Stimulated activated CD4-positive, alpha-beta T cell treated with anti-CD3 and anti-CD28 coated beads, TNF-alpha, amount 100 ng/mL, for 48 hours (primary cell): Measurements from ENCODE around the gene SKI.

Source experiments
- DNase-seq, 3 donors: peaks; one replicate each; pipeline ENCODE4 v3.0.0-alpha.2; 2020; ENCODE audit warnings: low read depth in 3 of 3

Gene SKI

DNA sequence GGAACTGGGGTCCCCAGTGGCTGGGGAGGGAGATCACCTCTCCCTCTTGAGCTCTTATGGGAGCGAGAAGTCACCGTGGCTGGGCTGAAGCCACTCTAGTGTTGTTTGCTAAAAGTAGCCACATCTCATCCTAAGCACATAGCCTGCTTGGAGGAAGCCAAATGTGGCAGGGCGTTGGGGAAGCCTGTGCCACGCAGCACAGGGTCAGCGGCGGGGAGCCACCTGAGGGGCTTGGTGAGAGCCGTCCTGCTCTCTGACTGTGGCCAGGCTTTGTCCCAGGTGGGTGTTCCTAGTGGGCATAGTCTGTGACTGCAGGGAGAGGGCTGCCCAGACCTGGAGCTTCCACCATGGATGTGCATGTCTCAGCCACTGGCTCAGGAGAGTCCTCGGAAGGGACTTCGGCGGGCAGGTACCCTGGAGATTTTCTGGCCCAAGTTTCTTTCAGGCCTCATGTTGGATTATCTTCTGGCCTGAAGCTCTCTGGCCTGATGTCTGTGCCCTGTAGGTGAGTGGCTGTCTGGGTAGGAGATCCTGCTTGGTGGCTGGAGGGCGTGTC, 124.3 kb downstream of the SKI start:
- DNase-seq = no peak

DNA sequence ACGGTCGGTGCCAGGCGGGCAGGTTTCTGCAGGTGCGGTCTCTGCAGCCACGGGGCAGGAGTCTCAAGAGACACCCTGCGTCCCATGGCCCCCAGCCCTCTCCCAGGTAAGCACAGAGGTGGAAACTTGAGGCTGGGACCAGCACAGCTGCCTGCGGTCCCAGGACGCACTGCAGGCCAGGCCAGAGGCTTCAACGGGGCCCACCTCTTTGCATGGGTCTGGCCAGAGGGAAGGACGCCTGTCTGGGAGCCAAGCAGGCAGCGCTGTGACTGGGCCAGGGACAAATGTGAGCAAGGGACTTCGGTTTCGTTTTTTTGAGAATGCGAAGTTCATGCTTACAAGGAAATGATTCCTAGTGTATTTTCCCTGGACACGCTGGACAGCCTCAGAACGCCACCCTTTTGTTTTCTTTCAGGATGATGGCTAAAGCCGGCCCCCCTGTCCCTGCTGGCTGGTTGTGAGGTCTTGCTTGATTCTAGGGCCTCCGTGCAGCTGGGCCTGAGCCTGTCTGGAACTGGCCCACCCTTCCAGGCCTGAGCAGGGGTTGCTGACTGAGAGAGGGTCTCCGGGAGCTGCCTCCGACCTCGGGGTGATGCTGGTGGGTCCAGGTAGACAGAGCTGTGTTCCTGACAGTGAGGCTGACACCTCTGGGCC, 124.9 kb downstream of the SKI start:
- DNase-seq = no peak

DNA sequence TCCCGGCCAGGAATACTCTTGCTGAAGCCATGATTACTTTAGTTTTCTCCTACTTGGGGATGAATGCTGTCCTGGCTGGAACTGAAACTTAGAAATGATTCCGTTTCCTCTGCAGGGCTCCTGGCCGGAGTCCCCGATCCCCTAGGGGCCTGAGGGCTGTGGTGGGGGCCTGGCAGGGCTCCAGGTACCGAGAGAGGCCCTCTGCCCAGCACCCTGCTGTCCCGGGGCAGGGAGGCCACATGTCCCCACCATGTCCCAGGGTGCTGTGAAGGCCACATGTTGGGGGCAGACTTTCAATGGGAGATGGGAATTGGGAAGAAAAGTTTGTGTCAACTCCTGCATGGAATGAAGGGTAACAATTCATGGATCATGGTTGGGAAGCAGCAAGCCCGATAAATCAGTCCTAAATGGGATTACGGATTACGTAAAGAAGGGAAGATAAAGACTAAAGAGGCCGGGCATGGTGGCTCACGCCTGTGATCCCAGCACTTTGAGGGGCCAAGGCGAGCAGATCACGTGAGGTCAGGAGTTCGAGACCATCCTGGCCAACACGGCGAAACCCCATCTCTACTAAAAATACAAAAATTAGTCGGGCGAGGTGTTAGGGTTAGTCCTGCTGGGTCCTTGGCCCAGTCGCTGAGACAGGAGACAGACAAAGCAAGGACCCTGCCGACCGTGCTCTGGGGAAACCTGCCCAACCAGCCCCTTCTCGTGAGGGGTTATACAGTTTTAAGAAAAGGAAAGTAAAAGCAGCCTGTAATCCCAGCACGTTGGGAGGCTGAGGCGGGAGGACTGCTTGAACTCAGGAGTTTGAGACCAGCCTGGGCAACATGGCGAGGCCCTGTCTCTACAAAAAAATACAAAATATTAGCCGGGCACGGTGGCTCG, 125.7 kb downstream of the SKI start:
- no peak for DNase-seq

DNA sequence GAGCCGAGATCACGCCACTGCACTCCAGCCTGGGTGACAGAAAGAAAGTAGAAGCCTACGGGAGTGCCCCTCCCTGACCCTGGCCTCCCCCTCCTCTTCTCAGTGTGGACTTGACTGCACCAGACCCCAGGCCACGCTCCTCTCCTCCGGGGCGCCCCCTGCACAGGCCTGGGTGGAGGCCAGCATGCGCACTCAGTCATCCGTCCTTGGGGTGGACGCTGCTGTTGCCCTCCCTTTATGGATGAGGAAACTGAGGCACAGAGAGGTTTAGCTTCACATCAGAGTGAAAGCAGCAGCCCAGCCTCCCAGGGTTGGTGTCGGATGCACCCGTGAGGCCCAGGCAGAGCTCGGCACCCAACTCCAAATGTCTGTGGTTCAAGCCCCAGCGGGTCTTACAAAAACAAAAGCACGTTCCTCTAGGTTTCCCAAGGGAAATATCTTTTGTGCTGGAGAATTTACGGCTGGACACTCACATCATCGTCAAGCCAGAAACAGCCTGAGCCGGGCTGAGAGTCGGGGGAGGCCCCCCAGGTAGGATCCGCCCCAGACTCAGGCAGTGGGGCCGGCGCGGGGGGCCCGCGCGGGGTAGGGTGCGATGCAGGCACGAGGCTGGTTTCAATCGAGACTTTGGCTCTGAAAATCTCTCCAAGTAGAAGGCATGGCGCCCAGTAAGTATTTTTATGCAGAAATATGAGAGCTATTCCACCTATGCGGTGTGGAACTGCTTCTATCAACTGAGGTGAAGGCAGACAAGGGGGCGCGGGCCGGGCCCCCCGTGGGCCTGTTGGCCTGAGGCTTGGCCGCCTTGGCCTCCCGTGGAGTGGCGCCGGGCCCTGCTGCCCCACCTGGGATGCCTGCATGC, 126.6 kb downstream of the SKI start:
- no peak for DNase-seq

DNA sequence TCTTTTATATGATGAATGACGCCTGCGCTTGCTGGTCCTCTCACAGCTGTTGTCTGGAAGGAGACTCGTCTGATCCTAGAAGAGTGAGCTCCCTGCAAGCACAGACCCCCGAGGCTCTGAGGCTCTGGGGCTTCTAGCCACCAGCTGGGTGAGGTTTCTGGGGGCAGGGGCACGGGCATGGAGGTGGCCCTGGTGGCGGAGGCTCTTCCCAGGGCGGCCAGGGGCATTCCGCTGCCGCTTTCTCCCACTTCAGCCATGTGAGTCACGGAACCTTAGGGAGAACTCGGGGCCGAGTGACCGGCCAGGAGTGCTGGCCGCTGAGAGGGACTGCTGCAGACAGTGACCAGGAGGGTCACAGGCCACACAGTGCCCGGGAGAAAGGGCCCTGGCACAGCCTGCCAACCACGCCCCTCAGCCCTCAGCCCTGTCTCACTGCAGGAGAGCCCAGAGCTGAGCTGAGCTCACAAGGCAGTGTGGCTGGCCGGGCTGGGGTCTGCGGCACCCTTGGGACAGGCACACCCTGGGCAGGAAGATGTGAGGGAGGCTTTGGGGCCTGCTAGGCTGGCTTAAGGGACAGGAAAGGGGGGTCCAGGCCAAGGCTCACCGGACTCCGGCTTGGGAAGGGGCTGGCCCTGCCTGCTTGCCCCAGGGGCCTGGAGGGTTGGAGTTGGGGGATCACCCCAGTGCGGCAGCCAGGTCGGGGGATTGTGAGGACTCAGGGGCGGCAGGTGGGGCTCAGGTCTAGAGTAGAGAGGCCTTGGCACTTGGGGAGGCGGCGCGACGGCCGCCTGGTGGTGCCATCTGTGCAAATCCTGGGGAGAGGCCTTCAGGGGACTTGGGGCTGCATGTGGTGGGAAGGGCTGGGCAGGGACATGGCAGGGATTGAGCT, 127.5 kb downstream of the SKI start:
- DNase-seq = no peak

DNA sequence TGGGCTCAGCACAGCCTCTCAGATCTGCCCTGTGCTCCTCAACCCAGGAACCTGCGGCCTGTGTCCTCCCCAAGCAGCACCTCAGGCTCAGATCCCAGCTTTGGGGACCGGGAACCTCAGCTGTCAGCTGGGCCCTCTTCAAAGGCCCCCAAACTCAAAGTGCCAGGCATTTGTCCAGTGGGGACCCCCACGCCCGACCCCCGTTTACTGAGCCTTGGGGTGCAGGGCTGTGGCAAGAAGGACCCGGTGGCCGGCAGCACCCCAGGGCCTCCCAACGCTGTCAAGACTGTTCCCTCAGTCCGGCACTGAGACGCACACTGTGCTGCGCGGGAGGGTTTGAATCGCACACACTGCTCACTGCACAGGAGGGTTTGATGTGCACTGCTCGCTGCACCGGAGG, 128.3 kb downstream of the SKI start:
- no peak for DNase-seq

DNA sequence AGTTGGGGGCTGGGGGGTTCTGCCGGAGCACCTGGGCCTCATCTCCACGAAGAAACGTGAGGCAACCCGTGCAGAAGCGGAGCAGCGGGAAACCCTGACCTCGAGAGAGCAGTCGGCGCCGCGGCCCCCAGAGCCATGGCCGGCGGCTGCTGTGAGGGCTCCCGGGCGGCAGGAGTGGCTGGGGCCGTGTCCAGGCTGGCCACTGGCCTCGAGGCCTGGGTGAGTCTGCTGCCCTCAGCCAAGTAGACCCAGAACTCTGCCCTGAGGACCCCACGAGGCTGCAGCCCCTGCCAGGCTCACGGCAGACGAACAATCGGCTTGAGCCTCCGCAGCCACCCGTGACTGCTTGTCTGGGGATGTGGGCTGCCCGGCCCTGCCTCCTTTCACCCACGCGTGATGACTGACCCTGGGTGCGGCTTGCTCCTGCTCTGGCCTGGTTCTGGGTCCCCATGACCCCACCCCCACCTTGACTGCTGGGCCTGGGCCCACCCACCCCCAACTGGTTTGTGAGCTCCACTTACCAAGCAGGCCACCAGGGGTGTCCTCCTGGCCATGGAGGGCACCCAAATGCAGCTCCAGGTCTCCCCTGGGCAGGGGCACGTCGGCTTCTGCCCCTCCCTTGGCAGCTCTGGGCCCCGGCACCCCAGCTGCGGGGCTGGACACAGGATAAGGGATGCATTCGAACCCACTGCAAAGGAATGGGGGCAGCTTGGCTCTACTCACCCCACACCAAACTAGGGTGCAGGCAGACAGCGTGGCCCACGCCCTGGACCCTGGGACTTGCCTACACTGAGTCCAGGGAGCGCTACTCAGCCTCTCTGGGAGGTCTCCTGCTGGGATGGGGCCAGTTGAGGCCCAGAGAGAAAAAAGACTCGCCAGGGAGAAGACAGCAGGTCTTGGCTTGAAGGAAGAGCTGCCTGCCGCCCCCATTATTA, 129.1 kb downstream of the SKI start:
- no peak for DNase-seq

- DNase-seq = no peak
Measured at GRCh38 chr1:2358072-2358471, 130.0 kb downstream of the SKI start.

- DNase-seq = no peak
Measured at GRCh38 chr1:2358651-2359640, 130.8 kb downstream of the SKI start.
